ENCODE measurements around the gene THUMPD1. TPM values are rescaled to one million over a fixed set of nuclear protein-coding genes. Genes with fewer than 3 reads are reported as not detected.

THUMPD1 gene
- total and polyA plus RNA-seq, 2 of the 4 experiments (the other 2 are of a cell fraction) = 34.5 to 109 TPM

DNA sequence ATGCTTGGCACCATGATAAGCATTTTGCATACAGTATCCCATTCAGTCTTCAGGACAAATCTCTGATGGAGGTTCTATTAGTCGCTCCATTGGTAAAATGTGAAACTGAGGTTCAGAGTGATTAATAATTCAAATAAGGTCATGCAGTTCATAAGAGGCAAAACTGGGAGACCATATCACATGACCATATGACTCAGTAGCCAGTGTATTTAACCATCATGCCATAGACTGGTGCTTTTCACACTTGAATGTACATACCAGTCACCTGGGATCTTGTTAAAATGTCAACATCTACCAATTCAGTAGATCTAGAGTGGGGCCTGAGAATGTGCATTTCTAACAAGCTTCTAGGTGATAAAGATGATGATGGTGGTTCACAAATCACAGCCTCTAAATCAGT is 26.5 kb upstream of the THUMPD1 start:
- no peak overlapping the region for H2BK5ac ChIP-seq (ENCODE audit: low read depth, low read length, poor library complexity, severe bottlenecking)
- no peak overlapping the region for H3K9ac ChIP-seq (ENCODE audit: low read depth, low read length)
- H3K27ac ChIP-seq (ENCODE audit: insufficient read depth, low read length) = no peak overlapping the region
- ChIA-PET POLR2A (ENCODE audit: unreplicated experiment) (no interaction called here), CTCF (no interaction called here)
- intact Hi-C loops (cut with micrococcal nuclease) = no loop called here
- H2AK9ac ChIP-seq (replicated peaks; ENCODE audit: low read depth, low read length, poor library complexity) = no peak overlapping the region
- H2BK15ac ChIP-seq (ENCODE audit: low read depth, low read length) = no peak overlapping the region
- H3K9me1 ChIP-seq (ENCODE audit: insufficient read depth, low read length) = no peaks in the 10 kb centered on the region
- H4K5ac ChIP-seq (ENCODE audit: low read depth, low read length) = no peak overlapping the region
- H3K79me1 ChIP-seq (ENCODE audit: low read depth in 1 of 2, low read length in 2 of 2) = no peaks in the 10 kb centered on the region
- no peak overlapping the region for H4K8ac ChIP-seq (ENCODE audit: low read depth in 2 of 2, low read length in 2 of 2)
- no peaks in the 10 kb centered on the region for H3K36me3 ChIP-seq (ENCODE audit: control insufficient read depth, insufficient read depth, low read length)
- no peak for ATAC-seq (ENCODE audit: low read depth)
- H2AFZ ChIP-seq (replicated peaks; ENCODE audit: low read length, poor library complexity) = no peak overlapping the region
- H3K27me3 ChIP-seq (ENCODE audit: control insufficient read depth, insufficient read depth, low read length) = no peaks in the 10 kb centered on the region
- H3K56ac ChIP-seq (ENCODE audit: extremely low read depth, insufficient read depth, low read length) = no peak overlapping the region
- no peak for TF ChIP-seq MXI1 (IDR thresholded peaks at IDR 0.05; ENCODE audit: borderline replicate concordance, low read depth, low read length)
- no peak for TF ChIP-seq POLR2A (IDR thresholded peaks at IDR 0.05; ENCODE audit: low read depth, low read length)
- no peak for TF ChIP-seq MAZ (IDR thresholded peaks at IDR 0.05; ENCODE audit: borderline replicate concordance, low read depth, low read length)
- TF ChIP-seq RCOR1 (IDR thresholded peaks at IDR 0.05; ENCODE audit: insufficient replicate concordance, low read length) = no peak
- no peak for TF ChIP-seq USF2 (IDR thresholded peaks at IDR 0.05; ENCODE audit: low read depth, low read length)
- no peak for TF ChIP-seq BHLHE40 (IDR thresholded peaks at IDR 0.05; ENCODE audit: low read depth, low read length)
- TF ChIP-seq CHD1 (IDR thresholded peaks at IDR 0.05; ENCODE audit: low read depth, low read length) = no peak
- TF ChIP-seq CEBPB (IDR thresholded peaks at IDR 0.05; ENCODE audit: low read depth, low read length) = no peak
- TF ChIP-seq MAFK (IDR thresholded peaks at IDR 0.05; ENCODE audit: low read depth, low read length) = no peak
- TF ChIP-seq NFE2L2 (IDR thresholded peaks at IDR 0.05; ENCODE audit: low read depth, low read length) = no peak
- TF ChIP-seq RAD21 (IDR thresholded peaks at IDR 0.05; ENCODE audit: low read length) = no peak
- no peak for TF ChIP-seq CTCF (conservative IDR thresholded peaks at IDR 0.05; ENCODE audit: low read depth, low read length)
- TF ChIP-seq RFX5 (IDR thresholded peaks at IDR 0.05; ENCODE audit: low read depth, low read length) = no peak
- no peak for TF ChIP-seq FOS (IDR thresholded peaks at IDR 0.05; ENCODE audit: low read depth, low read length)
- TF ChIP-seq, protein P1, sequence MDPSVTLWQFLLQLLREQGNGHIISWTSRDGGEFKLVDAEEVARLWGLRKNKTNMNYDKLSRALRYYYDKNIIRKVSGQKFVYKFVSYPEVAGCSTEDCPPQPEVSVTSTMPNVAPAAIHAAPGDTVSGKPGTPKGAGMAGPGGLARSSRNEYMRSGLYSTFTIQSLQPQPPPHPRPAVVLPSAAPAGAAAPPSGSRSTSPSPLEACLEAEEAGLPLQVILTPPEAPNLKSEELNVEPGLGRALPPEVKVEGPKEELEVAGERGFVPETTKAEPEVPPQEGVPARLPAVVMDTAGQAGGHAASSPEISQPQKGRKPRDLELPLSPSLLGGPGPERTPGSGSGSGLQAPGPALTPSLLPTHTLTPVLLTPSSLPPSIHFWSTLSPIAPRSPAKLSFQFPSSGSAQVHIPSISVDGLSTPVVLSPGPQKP (IDR thresholded peaks at IDR 0.05; ENCODE audit: borderline replicate concordance, low read depth, low read length) = no peak
- TF ChIP-seq SMC3 (IDR thresholded peaks at IDR 0.05; ENCODE audit: low read depth, low read length) = no peak
- no peak overlapping the region for H2BK20ac ChIP-seq (ENCODE audit: low read depth, low read length)
- H2BK120ac ChIP-seq (ENCODE audit: low read depth, low read length) = no peak overlapping the region
- H3K14ac ChIP-seq (replicated peaks; ENCODE audit: low read depth, low read length) = no peak overlapping the region
- no TSS peak for BruUV-seq (replicated peaks)
- in situ Hi-C loops (cut with MboI; ENCODE audit: low sequenced_read_pairs) = no loop called here
- H3K9me3 ChIP-seq (ENCODE audit: control insufficient read depth, insufficient read depth, low read length) = no peaks in the 10 kb centered on the region
- H3K23ac ChIP-seq (ENCODE audit: low read depth, low read length) = no peak overlapping the region
- H3K4me1 ChIP-seq (ENCODE audit: control insufficient read depth, insufficient read depth, low read length) = no peaks in the 10 kb centered on the region
- no peak for DNase-seq
- WGBS, 2 experiments (ENCODE audit: extremely low coverage in 2 of 2, insufficient read length in 1 of 2) = no CpG with 5 or more reads among the region's 1 CpG
- no peak overlapping the region for H3K4me3 ChIP-seq (ENCODE audit: insufficient read depth, low read depth, low read length)
- H3K18ac ChIP-seq (ENCODE audit: low read depth, low read length) = no peak overlapping the region
- H4K20me1 ChIP-seq (ENCODE audit: insufficient read depth, low read length) = no peaks in the 10 kb centered on the region
- H4K91ac ChIP-seq (ENCODE audit: insufficient read depth, low read depth, low read length) = no peak overlapping the region
- dilution Hi-C loops (cut with HindIII; ENCODE audit: low sequenced_read_pairs, unreplicated experiment) = no loop called here
- H3K4ac ChIP-seq (ENCODE audit: low read depth, low read length) = no peak overlapping the region
- H3K4me2 ChIP-seq (ENCODE audit: low read depth, low read length) = no peak overlapping the region
- H2AK5ac ChIP-seq (ENCODE audit: low read depth, low read length) = no peak overlapping the region
